Measurements from ENCODE around the gene METTL2B. TPM values are rescaled to one million over a fixed set of nuclear protein-coding genes. Genes with fewer than 3 reads are reported as not detected.
A peak's percentile ranks its signal among the peaks of the same experiment; 100 is the strongest.
"Not testable (repeated sequence)": the region's sequence is repeated elsewhere in the genome, so short reads cannot be mapped to it uniquely, and the experiment has no call there.

The METTL2B gene
- total and polyA plus RNA-seq, 4 experiments from 2014 or later, result 13.2 to 32.8 (median 25.2) TPM

- Histone ChIP-seq H3K4me1 (ENCODE audit: insufficient read depth, low read length) (peaks cover 28% of the 10 kb centered on the region), H3K27ac (ENCODE audit: low read depth, low read length) (peak overlapping the region; percentile 77)
- Mint-ChIP-seq H3K36me3 (peaks cover 15 to 35% of the 10 kb centered on the region in 2 donors), H3K4me3 (peak overlapping the region; percentile 72 to 93 (median 91)), H3K4me1 (peaks cover 28 to 53% (median 39%) of the 10 kb centered on the region in 4 donors), H3K27ac (peak overlapping the region; percentile 82 to 98 (median 95))
- H3K9me3 Mint-ChIP-seq; DNase-seq; H3K36me3 ChIP-seq (ENCODE audit: insufficient read depth, low read length); H3K27me3 Mint-ChIP-seq; H3K27me3 ChIP-seq (ENCODE audit: insufficient read depth, low read length); intact Hi-C loops (cut with micrococcal nuclease); POLR2A ChIA-PET (ENCODE audit: partially characterized antibody); H3K9me3 ChIP-seq (ENCODE audit: control insufficient read depth in 1 of 2, low read length in 2 of 2); H3K4me3 ChIP-seq (ENCODE audit: low read length in 2 of 2): not testable (repeated sequence)
- CTCF ChIA-PET (ENCODE audit: partially characterized antibody), result interaction anchor here (2.0 kb wide), 1 partner anchor 58 kb away, joined by 7 read pairs; no protein-coding TSS in a partner anchor
These were observed 56.4 kb downstream of the METTL2B start for GRCh38 chr7:128532956-128533355.

GRCh38 chr7:128537410-128537809 is 60.9 kb downstream of the METTL2B start:
- intact Hi-C loops (cut with micrococcal nuclease), result not testable (repeated sequence)
- DNase-seq, result peak; percentile 33 to 57 (median 47)
- H3K4me1 Mint-ChIP-seq, result peaks cover 22 to 59% (median 37%) of the 10 kb centered on the region in 4 donors

GRCh38 chr7:128542530-128542929 is 66.0 kb downstream of the METTL2B start:
- POLR2A ChIA-PET (ENCODE audit: partially characterized antibody), result not testable (repeated sequence)
- peak overlapping the region in 2 of 7 donors; percentile 52 to 73 for H3K27ac Mint-ChIP-seq

More at GRCh38 chr7:128537410-128537809, 60.9 kb downstream of the METTL2B start:
- H3K9me3 Mint-ChIP-seq; H3K27me3 Mint-ChIP-seq; H3K4me3 Mint-ChIP-seq; H3K9me3 ChIP-seq (ENCODE audit: control insufficient read depth in 1 of 2, low read length in 2 of 2); H3K27me3 ChIP-seq (ENCODE audit: insufficient read depth, low read length); POLR2A ChIA-PET (ENCODE audit: partially characterized antibody); H3K36me3 ChIP-seq (ENCODE audit: insufficient read depth, low read length); H3K4me3 ChIP-seq (ENCODE audit: low read length in 2 of 2); H3K27ac ChIP-seq (ENCODE audit: low read depth, low read length): not testable (repeated sequence)
- Mint-ChIP-seq H3K27ac (peak overlapping the region in 4 of 7 donors; percentile 9 to 66 (median 41)), H3K36me3 (peaks cover 20 to 50% of the 10 kb centered on the region in 2 donors)
- peaks cover 17% of the 10 kb centered on the region for H3K4me1 ChIP-seq (ENCODE audit: insufficient read depth, low read length)
- CTCF ChIA-PET (ENCODE audit: partially characterized antibody), result interaction anchor here (0.8 kb wide), 1 partner anchor 62 kb away, joined by 5 read pairs; no protein-coding TSS in a partner anchor

DNA sequence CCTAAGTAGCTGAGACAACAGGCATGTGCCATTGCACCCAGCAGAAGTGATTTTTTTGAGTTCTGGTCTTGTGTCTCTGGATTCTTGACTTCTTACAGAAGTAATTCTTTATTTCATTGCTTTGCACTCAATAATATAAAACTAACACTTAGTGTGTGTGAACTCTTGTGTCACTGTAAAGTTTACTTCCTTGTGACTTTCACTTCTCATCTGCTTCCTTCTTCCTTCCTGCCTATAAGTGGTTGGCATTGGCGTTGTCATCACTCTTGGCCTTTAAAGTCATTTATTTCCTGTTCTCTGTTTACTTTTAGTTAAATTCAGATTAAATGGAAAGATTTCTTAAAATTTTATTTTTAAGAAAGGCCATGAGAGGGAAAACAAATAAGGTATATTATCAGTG is 66.8 kb downstream of the METTL2B start:
- H3K27me3 Mint-ChIP-seq; H3K4me1 ChIP-seq (ENCODE audit: insufficient read depth, low read length); H3K36me3 ChIP-seq (ENCODE audit: insufficient read depth, low read length); intact Hi-C loops (cut with micrococcal nuclease); DNase-seq; H3K27ac ChIP-seq (ENCODE audit: low read depth, low read length); H3K9me3 ChIP-seq (ENCODE audit: control insufficient read depth in 1 of 2, low read length in 2 of 2); H3K9me3 Mint-ChIP-seq; H3K4me3 ChIP-seq (ENCODE audit: low read length in 2 of 2); H3K27me3 ChIP-seq (ENCODE audit: insufficient read depth, low read length); POLR2A ChIA-PET (ENCODE audit: partially characterized antibody): not testable (repeated sequence)
- Mint-ChIP-seq H3K4me3 (peak overlapping the region in 3 of 8 donors; percentile 7 to 31 (median 13)), H3K4me1 (peaks cover 12 to 25% (median 21%) of the 10 kb centered on the region in 4 donors), H3K36me3 (peaks cover 22 to 43% of the 10 kb centered on the region in 2 donors), H3K27ac (peak overlapping the region in 4 of 7 donors; percentile 17 to 76 (median 44))
- CTCF ChIA-PET (ENCODE audit: partially characterized antibody), result interaction anchor here (1.0 kb wide), 1 partner anchor 118 kb away, joined by 3 read pairs; no protein-coding TSS in a partner anchor

More at GRCh38 chr7:128542530-128542929, 66.0 kb downstream of the METTL2B start:
- H3K4me1 Mint-ChIP-seq, result peaks cover 14 to 32% (median 23%) of the 10 kb centered on the region in 4 donors
- CTCF ChIA-PET (ENCODE audit: partially characterized antibody); H3K4me3 Mint-ChIP-seq; H3K4me1 ChIP-seq (ENCODE audit: insufficient read depth, low read length); H3K9me3 Mint-ChIP-seq; H3K27ac ChIP-seq (ENCODE audit: low read depth, low read length); intact Hi-C loops (cut with micrococcal nuclease); H3K9me3 ChIP-seq (ENCODE audit: control insufficient read depth in 1 of 2, low read length in 2 of 2); H3K27me3 Mint-ChIP-seq; H3K27me3 ChIP-seq (ENCODE audit: insufficient read depth, low read length); DNase-seq; H3K36me3 ChIP-seq (ENCODE audit: insufficient read depth, low read length); H3K4me3 ChIP-seq (ENCODE audit: low read length in 2 of 2): not testable (repeated sequence)
- H3K36me3 Mint-ChIP-seq, result peaks cover 25 to 44% of the 10 kb centered on the region in 2 donors

- POLR2A ChIA-PET (ENCODE audit: partially characterized antibody); H3K27me3 ChIP-seq (ENCODE audit: insufficient read depth, low read length): not testable (repeated sequence)
These were observed 69.8 kb downstream of the METTL2B start for GRCh38 chr7:128546319-128546851.

DNA sequence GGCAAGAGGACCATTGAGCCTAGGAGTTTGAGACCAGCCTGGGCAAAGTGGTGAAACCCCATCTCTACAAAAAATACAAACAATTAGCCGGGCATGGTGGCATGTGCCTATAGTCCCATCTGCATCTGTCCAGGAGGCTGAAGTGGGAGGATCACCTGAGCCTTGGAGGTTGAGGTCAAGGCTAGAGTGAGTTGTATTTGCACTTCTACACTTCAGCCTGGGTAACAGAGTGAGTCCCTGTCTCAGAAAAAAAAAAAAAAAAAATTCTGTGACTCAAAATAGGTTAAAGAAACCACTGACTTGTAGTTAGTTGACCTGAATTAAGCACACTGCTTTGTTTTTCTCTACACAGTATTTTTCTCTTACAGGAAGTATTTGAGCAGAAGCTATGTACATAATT is 74.4 kb downstream of the METTL2B start:
- peaks cover 12 to 26% of the 10 kb centered on the region in 2 donors for H3K36me3 Mint-ChIP-seq
- Histone ChIP-seq H3K4me3 (ENCODE audit: low read length in 2 of 2) (no peak overlapping the region), H3K9me3 (ENCODE audit: control insufficient read depth in 1 of 2, low read length in 2 of 2) (no peaks in the 10 kb centered on the region), H3K27me3 (ENCODE audit: insufficient read depth, low read length) (no peaks in the 10 kb centered on the region), H3K27ac (ENCODE audit: low read depth, low read length) (no peak overlapping the region), H3K4me1 (ENCODE audit: insufficient read depth, low read length) (no peaks in the 10 kb centered on the region), H3K36me3 (ENCODE audit: insufficient read depth, low read length) (peaks cover 5% of the 10 kb centered on the region)
- no peak for DNase-seq
- ChIA-PET POLR2A (ENCODE audit: partially characterized antibody) (no interaction called here), CTCF (ENCODE audit: partially characterized antibody) (interaction anchor here (0.7 kb wide), 1 partner anchor 151 kb away, joined by 3 read pairs; no protein-coding TSS in a partner anchor)
- intact Hi-C loops (cut with micrococcal nuclease), result no loop called here
- no peak overlapping the region for H3K27ac Mint-ChIP-seq
- H3K9me3 Mint-ChIP-seq, result no peaks in the 10 kb centered on the region
- no peak overlapping the region for H3K4me3 Mint-ChIP-seq
- no peaks in the 10 kb centered on the region for H3K27me3 Mint-ChIP-seq
- H3K4me1 Mint-ChIP-seq, result peaks cover 7 to 24% (median 10%) of the 10 kb centered on the region in 4 donors

More at GRCh38 chr7:128546319-128546851, 69.8 kb downstream of the METTL2B start:
- H3K9me3 ChIP-seq (ENCODE audit: control insufficient read depth in 1 of 2, low read length in 2 of 2); H3K4me3 Mint-ChIP-seq; CTCF ChIA-PET (ENCODE audit: partially characterized antibody); H3K9me3 Mint-ChIP-seq; DNase-seq; H3K27ac Mint-ChIP-seq; intact Hi-C loops (cut with micrococcal nuclease); H3K27me3 Mint-ChIP-seq; H3K4me1 ChIP-seq (ENCODE audit: insufficient read depth, low read length); H3K4me3 ChIP-seq (ENCODE audit: low read length in 2 of 2); H3K27ac ChIP-seq (ENCODE audit: low read depth, low read length); H3K36me3 ChIP-seq (ENCODE audit: insufficient read depth, low read length): not testable (repeated sequence)
- H3K4me1 Mint-ChIP-seq, result peaks cover 11 to 26% (median 20%) of the 10 kb centered on the region in 4 donors
- H3K36me3 Mint-ChIP-seq, result peaks cover 23 to 38% of the 10 kb centered on the region in 2 donors

- H3K4me3 Mint-ChIP-seq; CTCF ChIA-PET (ENCODE audit: partially characterized antibody); H3K4me1 ChIP-seq (ENCODE audit: insufficient read depth, low read length); DNase-seq; intact Hi-C loops (cut with micrococcal nuclease); H3K36me3 ChIP-seq (ENCODE audit: insufficient read depth, low read length); H3K27ac ChIP-seq (ENCODE audit: low read depth, low read length); H3K9me3 ChIP-seq (ENCODE audit: control insufficient read depth in 1 of 2, low read length in 2 of 2); POLR2A ChIA-PET (ENCODE audit: partially characterized antibody); H3K9me3 Mint-ChIP-seq; H3K4me3 ChIP-seq (ENCODE audit: low read length in 2 of 2); H3K27me3 Mint-ChIP-seq; H3K27me3 ChIP-seq (ENCODE audit: insufficient read depth, low read length): not testable (repeated sequence)
- H3K36me3 Mint-ChIP-seq, result peaks cover 4 to 23% of the 10 kb centered on the region in 2 donors
- H3K27ac Mint-ChIP-seq, result peak overlapping the region in 2 of 7 donors; percentile 29 to 51
- peaks cover 6 to 24% (median 8%) of the 10 kb centered on the region in 4 donors for H3K4me1 Mint-ChIP-seq
These were observed 77.8 kb downstream of the METTL2B start for GRCh38 chr7:128554394-128554793.

Measured in CD4-positive, alpha-beta memory T cell (primary cell).